NCI-H146 (cell line): ENCODE results near the gene SLC30A7.

Source experiments
- DNase-seq: peaks from one replicate; lab custom pipeline; 2025; lab: John Stamatoyannopoulos, UW

Gene SLC30A7

DNA sequence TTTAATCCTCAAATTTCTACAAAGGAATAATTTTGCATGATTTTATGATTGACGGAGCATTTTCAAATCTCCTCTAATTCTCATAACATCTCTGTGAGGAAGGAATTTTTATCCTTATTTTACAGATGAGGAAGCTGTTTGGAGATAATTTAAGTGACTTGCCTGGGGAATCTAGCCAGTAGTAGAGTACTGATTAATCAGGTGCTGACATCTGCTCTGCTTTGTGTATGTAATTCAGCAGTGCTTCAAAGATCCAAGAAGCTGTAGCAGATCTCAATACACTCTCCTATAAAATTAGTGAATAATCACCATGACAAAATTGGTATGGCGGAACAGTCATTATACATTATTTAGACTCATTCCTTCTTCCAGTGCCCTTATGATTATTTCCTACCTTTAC is 83.7 kb downstream of the SLC30A7 start:
- no peak for DNase-seq

DNA sequence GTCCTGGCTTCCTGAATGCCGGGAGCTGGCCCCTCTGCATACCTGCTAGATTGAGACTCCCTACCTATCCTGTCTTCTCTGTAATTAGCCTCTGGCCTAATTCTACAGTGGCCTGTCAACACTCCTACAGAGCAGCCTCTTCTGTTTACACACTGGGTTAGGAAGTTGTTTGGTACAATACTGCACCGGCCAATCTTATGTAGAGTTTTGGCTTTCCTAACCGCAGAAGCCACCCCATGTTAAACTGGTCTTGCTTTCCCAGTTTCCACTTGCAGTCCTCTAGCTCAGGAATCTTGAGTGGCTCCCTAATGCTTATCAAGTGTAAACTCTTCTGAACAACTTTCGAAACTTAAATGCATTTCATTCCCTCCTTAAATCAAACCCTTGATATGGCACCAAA is 86.9 kb downstream of the SLC30A7 start:
- no peak for DNase-seq

- no peak for DNase-seq
Measured at GRCh38 chr1:100988121-100988520, 92.2 kb downstream of the SLC30A7 start.

- DNase-seq = no peak
Measured at GRCh38 chr1:100989306-100990077, 93.6 kb downstream of the SLC30A7 start.

GRCh38 chr1:100995198-100995988 is 99.5 kb downstream of the SLC30A7 start:
- no peak for DNase-seq

DNA sequence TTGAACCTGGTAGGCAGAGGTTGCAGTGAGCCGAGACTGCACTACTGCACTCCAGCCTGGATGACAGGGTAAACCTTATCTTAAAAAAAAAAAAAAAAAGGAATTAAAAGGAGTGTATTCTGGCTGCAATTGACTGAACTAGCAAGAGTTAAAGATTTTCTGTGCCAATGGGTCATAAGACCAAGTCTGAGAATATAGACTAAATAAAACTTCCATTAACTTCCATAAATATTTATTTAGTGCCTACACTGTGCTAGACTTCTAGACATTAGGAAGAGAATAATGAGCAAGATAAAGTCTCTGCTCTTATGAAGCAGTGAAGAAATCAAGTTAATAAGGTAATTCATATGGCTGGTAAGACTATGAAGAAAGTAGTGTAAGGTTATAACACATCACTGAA is 102.5 kb downstream of the SLC30A7 start:
- DNase-seq = no peak

- DNase-seq = no peak
Measured at GRCh38 chr1:101000131-101000873, 104.4 kb downstream of the SLC30A7 start.

- no peak for DNase-seq
Measured at GRCh38 chr1:101002551-101002950, 106.7 kb downstream of the SLC30A7 start.

DNA sequence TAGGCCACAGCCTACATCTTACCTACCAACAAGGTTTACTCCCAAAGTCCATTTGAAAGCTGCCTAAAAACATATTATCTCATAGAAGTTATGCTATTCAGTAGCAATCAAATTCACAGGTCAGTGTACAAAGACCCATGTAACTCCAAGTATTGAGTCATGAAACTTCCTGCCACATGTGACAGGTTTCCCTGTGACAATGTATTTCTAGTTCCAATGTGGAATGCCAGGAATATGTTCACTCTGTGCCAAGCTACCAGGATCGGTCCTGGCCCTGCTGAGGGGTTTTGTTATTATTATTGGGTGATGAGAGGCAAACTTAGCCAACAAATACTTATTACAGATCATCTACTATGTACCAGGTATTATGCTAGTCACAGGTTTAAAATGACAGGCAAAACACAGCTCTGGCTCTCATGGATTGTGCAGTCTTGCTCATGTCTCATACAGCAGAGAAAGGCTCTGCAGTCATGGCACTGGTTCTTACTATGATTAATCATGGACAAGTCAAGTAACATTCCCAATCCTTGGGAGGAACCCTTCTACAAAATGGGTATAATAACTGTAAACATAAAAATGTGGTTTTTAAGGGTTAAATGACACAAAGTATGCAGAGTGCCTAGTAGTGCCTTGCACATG is 107.2 kb downstream of the SLC30A7 start:
- no peak for DNase-seq

DNA sequence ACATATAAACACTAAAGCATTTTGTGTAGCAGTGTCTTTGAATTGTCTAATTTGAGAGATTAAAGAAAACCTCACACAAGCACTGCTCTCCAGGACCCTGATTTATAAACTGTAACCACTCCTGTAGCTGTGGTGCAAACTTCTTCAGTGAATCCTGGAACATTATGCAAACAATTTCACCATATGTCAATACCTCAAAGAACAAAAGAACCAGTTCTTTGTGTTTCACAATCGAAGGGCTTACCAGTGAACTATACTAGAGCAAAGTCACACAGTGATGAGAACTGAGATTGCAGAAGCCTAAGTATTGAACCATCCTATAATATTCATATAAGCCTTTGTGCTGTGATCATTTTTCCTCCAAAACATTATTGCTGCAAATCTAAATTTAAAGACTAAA is 108.2 kb downstream of the SLC30A7 start:
- no peak for DNase-seq

DNA sequence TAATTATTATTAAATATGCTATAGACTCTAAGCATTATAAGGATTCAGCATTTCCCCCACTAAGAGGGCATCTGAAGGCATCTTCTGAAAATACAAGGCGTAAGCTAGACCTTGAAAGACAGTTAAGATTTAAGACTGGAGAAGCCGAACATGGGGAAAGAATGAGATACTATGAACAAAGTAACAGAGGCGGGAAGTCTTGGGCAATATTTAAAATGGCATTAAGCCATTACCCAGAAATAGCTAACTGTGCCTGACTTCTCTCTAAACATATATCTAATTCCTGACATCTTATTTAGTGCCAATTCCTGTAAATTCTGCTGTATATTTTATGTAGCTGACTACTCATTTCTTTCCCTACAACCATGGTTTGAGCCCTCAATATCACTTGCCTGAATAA is 108.8 kb downstream of the SLC30A7 start:
- no peak for DNase-seq

DNA sequence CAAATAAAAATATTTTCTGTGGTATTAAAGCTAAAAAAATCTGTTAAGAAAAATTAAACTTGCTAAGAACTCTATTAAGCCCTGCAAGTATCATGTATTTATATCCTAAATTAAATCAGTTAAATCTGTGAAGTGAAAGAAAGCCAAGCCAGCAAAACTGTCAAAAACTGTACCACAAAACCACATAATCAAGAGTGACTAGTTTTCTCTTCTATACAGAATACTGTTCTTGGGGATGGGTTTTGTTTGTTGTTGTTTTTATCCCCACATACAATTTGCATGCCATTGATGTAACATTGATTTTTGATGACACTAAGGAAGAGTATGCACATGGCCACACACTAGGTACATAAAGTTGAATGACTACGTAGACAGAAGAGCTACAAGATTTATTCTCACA is 109.3 kb downstream of the SLC30A7 start:
- DNase-seq = no peak

DNA sequence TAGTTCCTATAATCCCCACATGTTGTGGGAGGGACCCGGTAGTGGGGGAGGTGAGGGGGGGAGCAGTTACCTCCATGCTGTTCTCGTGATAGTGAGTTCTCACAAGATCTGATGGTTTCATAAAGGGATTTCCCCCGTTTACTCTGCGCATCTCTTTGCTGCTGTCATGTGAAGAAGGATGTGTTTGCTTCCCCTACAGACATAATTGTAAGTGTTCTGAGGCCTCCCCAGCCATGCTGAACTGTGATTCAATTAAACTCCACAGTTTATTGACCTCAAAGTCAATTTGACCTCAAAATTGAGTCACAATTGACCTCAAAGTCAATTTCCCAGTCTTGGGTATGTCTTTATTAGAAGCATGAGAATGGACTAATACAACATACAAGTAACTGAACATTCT is 110.0 kb downstream of the SLC30A7 start:
- no peak for DNase-seq

- no peak for DNase-seq
Measured at GRCh38 chr1:101006553-101006952, 110.7 kb downstream of the SLC30A7 start.

- no peak for DNase-seq
Measured at GRCh38 chr1:101008229-101008834, 112.4 kb downstream of the SLC30A7 start.

GRCh38 chr1:101013776-101014175 is 117.9 kb downstream of the SLC30A7 start:
- DNase-seq = no peak

GRCh38 chr1:101017448-101017847 is 121.6 kb downstream of the SLC30A7 start:
- DNase-seq = no peak

DNA sequence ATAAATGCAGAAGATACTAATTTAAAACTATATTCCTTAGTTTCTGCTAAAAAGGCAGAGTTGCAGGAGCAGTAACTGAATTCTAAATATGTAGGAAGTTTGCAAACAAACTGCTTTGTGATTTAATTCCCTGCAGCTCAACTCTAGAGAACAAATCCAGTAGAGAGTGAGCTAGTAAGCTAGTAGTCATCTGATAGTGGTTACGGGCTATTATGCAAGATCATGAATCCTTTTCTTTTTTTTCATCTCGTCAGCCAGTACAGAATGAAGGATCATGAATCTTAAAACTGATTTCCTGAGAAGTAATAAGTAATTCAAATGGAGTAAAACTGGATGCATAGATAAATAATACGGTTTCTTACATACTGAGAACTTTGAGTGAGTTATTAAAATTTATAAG is 126.4 kb downstream of the SLC30A7 start:
- DNase-seq = no peak

DNA sequence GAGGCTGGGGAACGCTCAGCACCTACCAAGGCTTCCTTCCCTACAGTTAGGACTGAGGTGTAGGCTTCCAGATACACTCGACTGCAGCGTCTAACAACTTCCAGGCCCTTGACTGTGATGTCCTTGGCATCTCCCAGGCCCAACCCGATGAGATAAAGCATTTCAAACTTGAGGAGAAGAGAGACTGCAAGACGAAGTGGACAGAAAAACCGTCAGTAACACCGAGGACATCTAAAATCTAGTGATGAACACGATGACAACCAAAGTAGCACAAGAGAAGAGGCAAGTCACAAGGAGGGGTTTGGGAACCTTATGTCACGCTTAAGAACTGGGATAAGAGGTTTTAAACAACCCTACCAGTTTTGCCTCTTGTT is 129.4 kb downstream of the SLC30A7 start:
- peak; percentile 44 for DNase-seq

- peak; percentile 91 for DNase-seq
Measured at GRCh38 chr1:101025657-101026429, 130.0 kb downstream of the SLC30A7 start, which contains the start of gene DPH5. Gene DPH5 (minus strand): TSS chr1:101025784. CDS start chr1:101025443, 341 bp downstream.

- no peak for DNase-seq
Measured at GRCh38 chr1:101026430-101026788, 130.5 kb downstream of the SLC30A7 start.
